GM18873 (cell line): Measurements from ENCODE around the gene GIPC3.
"Not testable (repeated sequence)": the region's sequence is repeated elsewhere in the genome, so short reads cannot be mapped to it uniquely, and the experiment has no call there.

Experiments used
- ATAC-seq: cut with Tn5 transposase; IDR thresholded peaks from one replicate; pipeline ENCODE4 v1.9.1; 2021; ENCODE audit warnings: mild to moderate bottlenecking, moderate library complexity, moderate number of reproducible peaks; ENCODE audit not compliant: unreplicated experiment, low FRiP score

GIPC3 gene

GRCh38 chr19:3550947-3551791, 34.1 kb upstream of the GIPC3 start:
- ATAC-seq, result no peak

- no peak for ATAC-seq
Measured at GRCh38 chr19:3551792-3552095, 33.5 kb upstream of the GIPC3 start.

- ATAC-seq, result no peak
Measured at GRCh38 chr19:3554254-3555083, 30.8 kb upstream of the GIPC3 start.

- ATAC-seq, result no peak
Measured at GRCh38 chr19:3555653-3556422, 29.4 kb upstream of the GIPC3 start.

- no peak for ATAC-seq
Measured at GRCh38 chr19:3556423-3556977, 28.8 kb upstream of the GIPC3 start.

- peak; percentile 12 for ATAC-seq
Measured at GRCh38 chr19:3556978-3557460, 28.3 kb upstream of the GIPC3 start.

- peak; percentile 76 for ATAC-seq
Measured at GRCh38 chr19:3557461-3558248, 27.6 kb upstream of the GIPC3 start, which contains the start of gene MFSD12. TSS of gene MFSD12 (minus strand) at chr19:3557586. CDS start at chr19:3557403, 183 bp downstream.

GRCh38 chr19:3563709-3564524, 21.4 kb upstream of the GIPC3 start:
- no peak for ATAC-seq

- no peak for ATAC-seq
Measured at GRCh38 chr19:3565139-3565538, 20.1 kb upstream of the GIPC3 start.

GRCh38 chr19:3570042-3570441, 15.2 kb upstream of the GIPC3 start:
- ATAC-seq, result not testable (repeated sequence)

- ATAC-seq, result no peak
Measured at GRCh38 chr19:3570606-3571011, 14.7 kb upstream of the GIPC3 start.

- peak; percentile 84 for ATAC-seq
Measured at GRCh38 chr19:3572132-3572854, 13.0 kb upstream of the GIPC3 start.

- ATAC-seq, result no peak
Measured at GRCh38 chr19:3572855-3573161, 12.5 kb upstream of the GIPC3 start, which contains the start of gene HMG20B. TSS of gene HMG20B (plus strand) at chr19:3572944. CDS start at chr19:3573310, 366 bp downstream.

GRCh38 chr19:3573162-3573857, 12.0 kb upstream of the GIPC3 start:
- ATAC-seq, result peak; percentile 6

- no peak for ATAC-seq
Measured at GRCh38 chr19:3573858-3574637, 11.2 kb upstream of the GIPC3 start.

- no peak for ATAC-seq
Measured at GRCh38 chr19:3575260-3575741, 10.0 kb upstream of the GIPC3 start.
